ENCODE results near the gene CTNNA3.

Gene CTNNA3

GRCh38 chr10:66301078-66301477, 1394.9 kb downstream of the CTNNA3 start:
- no peaks in the 10 kb centered on the region for H3K79me2 ChIP-seq (ENCODE audit: control insufficient read depth, low read length)
- H3K27me3 ChIP-seq (ENCODE audit: control insufficient read depth, low read length), result no peaks in the 10 kb centered on the region
- no peak overlapping the region for H3K4me3 ChIP-seq (ENCODE audit: low read length)
- H3F3A ChIP-seq (ENCODE audit: control insufficient read depth, insufficient read depth), result no peaks in the 10 kb centered on the region
- no peaks in the 10 kb centered on the region for H3K4me1 ChIP-seq (ENCODE audit: control insufficient read depth, low read length)
- no peaks in the 10 kb centered on the region for H4K20me1 ChIP-seq (ENCODE audit: control insufficient read depth, insufficient read depth, low read depth, low read length)
- H3K9me3 ChIP-seq (ENCODE audit: control insufficient read depth, insufficient read depth, low read length), result no peaks in the 10 kb centered on the region
- no peaks in the 10 kb centered on the region for H3K36me3 ChIP-seq (ENCODE audit: control insufficient read depth, low read length)
- H3K27ac ChIP-seq (ENCODE audit: low read depth, low read length), result no peak overlapping the region
- no peaks in the 10 kb centered on the region for H3K9me2 ChIP-seq (replicated peaks; ENCODE audit: control insufficient read depth, low read length)
- TF ChIP-seq CTCF (IDR thresholded peaks at IDR 0.05; ENCODE audit: low read depth, low read length, poor library complexity, severe bottlenecking) (no peak), EZH2phosphoT487 (IDR thresholded peaks at IDR 0.05; ENCODE audit: borderline replicate concordance, low read length) (no peak)
- no peak overlapping the region for H3K4me2 ChIP-seq (ENCODE audit: low read length)

GRCh38 chr10:66295602-66296001, 1400.4 kb downstream of the CTNNA3 start:
- TF ChIP-seq CTCF (IDR thresholded peaks at IDR 0.05; ENCODE audit: low read depth, low read length, poor library complexity, severe bottlenecking) (no peak), EZH2phosphoT487 (IDR thresholded peaks at IDR 0.05; ENCODE audit: borderline replicate concordance, low read length) (no peak)
- Histone ChIP-seq H3K9me2 (replicated peaks; ENCODE audit: control insufficient read depth, low read length) (no peaks in the 10 kb centered on the region), H3K36me3 (ENCODE audit: control insufficient read depth, low read length) (no peaks in the 10 kb centered on the region), H3F3A (ENCODE audit: control insufficient read depth, insufficient read depth) (no peaks in the 10 kb centered on the region), H3K4me1 (ENCODE audit: control insufficient read depth, low read length) (no peaks in the 10 kb centered on the region), H3K9me3 (ENCODE audit: control insufficient read depth, insufficient read depth, low read length) (no peaks in the 10 kb centered on the region), H4K20me1 (ENCODE audit: control insufficient read depth, insufficient read depth, low read depth, low read length) (no peaks in the 10 kb centered on the region), H3K27me3 (ENCODE audit: control insufficient read depth, low read length) (no peaks in the 10 kb centered on the region), H3K27ac (ENCODE audit: low read depth, low read length) (no peak overlapping the region), H3K4me3 (ENCODE audit: low read length) (no peak overlapping the region), H3K79me2 (ENCODE audit: control insufficient read depth, low read length) (no peaks in the 10 kb centered on the region), H3K4me2 (ENCODE audit: low read length) (no peak overlapping the region)

GRCh38 chr10:66294538-66294937, 1401.5 kb downstream of the CTNNA3 start:
- no peaks in the 10 kb centered on the region for H3K9me2 ChIP-seq (replicated peaks; ENCODE audit: control insufficient read depth, low read length)
- H3K27ac ChIP-seq (ENCODE audit: low read depth, low read length), result no peak overlapping the region
- no peaks in the 10 kb centered on the region for H3K4me1 ChIP-seq (ENCODE audit: control insufficient read depth, low read length)
- H4K20me1 ChIP-seq (ENCODE audit: control insufficient read depth, insufficient read depth, low read depth, low read length), result no peaks in the 10 kb centered on the region
- no peaks in the 10 kb centered on the region for H3K36me3 ChIP-seq (ENCODE audit: control insufficient read depth, low read length)
- no peak overlapping the region for H3K4me2 ChIP-seq (ENCODE audit: low read length)
- no peak overlapping the region for H3K4me3 ChIP-seq (ENCODE audit: low read length)
- no peak for TF ChIP-seq EZH2phosphoT487 (IDR thresholded peaks at IDR 0.05; ENCODE audit: borderline replicate concordance, low read length)
- H3K79me2 ChIP-seq (ENCODE audit: control insufficient read depth, low read length), result no peaks in the 10 kb centered on the region
- H3F3A ChIP-seq (ENCODE audit: control insufficient read depth, insufficient read depth), result no peaks in the 10 kb centered on the region
- H3K27me3 ChIP-seq (ENCODE audit: control insufficient read depth, low read length), result no peaks in the 10 kb centered on the region
- no peaks in the 10 kb centered on the region for H3K9me3 ChIP-seq (ENCODE audit: control insufficient read depth, insufficient read depth, low read length)

- no peak overlapping the region for H3K4me3 ChIP-seq (ENCODE audit: low read length)
- TF ChIP-seq EZH2phosphoT487 (IDR thresholded peaks at IDR 0.05; ENCODE audit: borderline replicate concordance, low read length) (no peak), CTCF (IDR thresholded peaks at IDR 0.05; ENCODE audit: low read depth, low read length, poor library complexity, severe bottlenecking) (no peak)
- no peaks in the 10 kb centered on the region for H3K4me1 ChIP-seq (ENCODE audit: control insufficient read depth, low read length)
- no peak overlapping the region for H3K27ac ChIP-seq (ENCODE audit: low read depth, low read length)
- H3F3A ChIP-seq (ENCODE audit: control insufficient read depth, insufficient read depth), result no peaks in the 10 kb centered on the region
- H4K20me1 ChIP-seq (ENCODE audit: control insufficient read depth, insufficient read depth, low read depth, low read length), result no peaks in the 10 kb centered on the region
- H3K4me2 ChIP-seq (ENCODE audit: low read length), result no peak overlapping the region
- no peaks in the 10 kb centered on the region for H3K79me2 ChIP-seq (ENCODE audit: control insufficient read depth, low read length)
- no peaks in the 10 kb centered on the region for H3K36me3 ChIP-seq (ENCODE audit: control insufficient read depth, low read length)
- H3K9me2 ChIP-seq (replicated peaks; ENCODE audit: control insufficient read depth, low read length), result no peaks in the 10 kb centered on the region
- H3K9me3 ChIP-seq (ENCODE audit: control insufficient read depth, insufficient read depth, low read length), result no peaks in the 10 kb centered on the region
- no peaks in the 10 kb centered on the region for H3K27me3 ChIP-seq (ENCODE audit: control insufficient read depth, low read length)
These were observed 1403.1 kb downstream of the CTNNA3 start for GRCh38 chr10:66292922-66293321.

Measured in DOHH2 (cell line).